Activated CD8-positive, alpha-beta memory T cell treated with anti-CD3 and anti-CD28 coated beads, Interleukin-2, amount 50 U/mL, for 4 hours (primary cell): ENCODE results near the gene SEBOX.

Experiments used
- DNase-seq: peaks from one replicate; pipeline ENCODE4 v3.0.0-alpha.2; 2020

The SEBOX gene

GRCh38 chr17:28392491-28392890 is 27.5 kb upstream of the SEBOX start:
- DNase-seq: no peak

- DNase-seq: no peak
Measured at GRCh38 chr17:28391401-28391800, 26.4 kb upstream of the SEBOX start.

- DNase-seq: no peak
Measured at GRCh38 chr17:28390984-28391383, 26.0 kb upstream of the SEBOX start.

GRCh38 chr17:28390563-28390962 is 25.6 kb upstream of the SEBOX start:
- no peak for DNase-seq

- no peak for DNase-seq
Measured at GRCh38 chr17:28390141-28390540, 25.1 kb upstream of the SEBOX start.

GRCh38 chr17:28388106-28388505 is 23.1 kb upstream of the SEBOX start:
- no peak for DNase-seq

- no peak for DNase-seq
Measured at GRCh38 chr17:28386391-28386790, 21.4 kb upstream of the SEBOX start.

- no peak for DNase-seq
Measured at GRCh38 chr17:28385406-28385805, 20.4 kb upstream of the SEBOX start.

- no peak for DNase-seq
Measured at GRCh38 chr17:28385037-28385400, 20.0 kb upstream of the SEBOX start.

GRCh38 chr17:28384281-28385036 is 19.5 kb upstream of the SEBOX start:
- peak; percentile 62 for DNase-seq

- DNase-seq: no peak
Measured at GRCh38 chr17:28381141-28381825, 16.3 kb upstream of the SEBOX start.

GRCh38 chr17:28379814-28380801 is 15.1 kb upstream of the SEBOX start:
- no peak for DNase-seq

- DNase-seq: no peak
Measured at GRCh38 chr17:28372945-28373274, 7.9 kb upstream of the SEBOX start.

GRCh38 chr17:28372203-28372944 is 7.4 kb upstream of the SEBOX start:
- DNase-seq: no peak

GRCh38 chr17:28371245-28372202 is 6.5 kb upstream of the SEBOX start, which contains the start of gene SARM1:
TSS of gene SARM1 (plus strand) at chr17:28371694. CDS start at chr17:28372033, 339 bp downstream.
- DNase-seq: peak; percentile 85

GRCh38 chr17:28370744-28371103 is 5.7 kb upstream of the SEBOX start:
- no peak for DNase-seq

GRCh38 chr17:28370035-28370743 is 5.2 kb upstream of the SEBOX start, which contains the start of gene VTN:
TSS of gene VTN (minus strand) at chr17:28370307. CDS start at chr17:28370203, 104 bp downstream.
- DNase-seq: no peak

- no peak for DNase-seq
Measured at GRCh38 chr17:28369684-28370034, 4.7 kb upstream of the SEBOX start.

GRCh38 chr17:28368915-28369683 is 4.1 kb upstream of the SEBOX start:
- no peak for DNase-seq

- no peak for DNase-seq
Measured at GRCh38 chr17:28368306-28368831, 3.4 kb upstream of the SEBOX start.
